ENCODE measurements around the gene AHI1. TPM values are rescaled to one million over a fixed set of nuclear protein-coding genes. Genes with fewer than 3 reads are reported as not detected.

AHI1 gene
- total RNA-seq, 2 experiments from 2014 or later = 21.4 to 33.9 TPM

DNA sequence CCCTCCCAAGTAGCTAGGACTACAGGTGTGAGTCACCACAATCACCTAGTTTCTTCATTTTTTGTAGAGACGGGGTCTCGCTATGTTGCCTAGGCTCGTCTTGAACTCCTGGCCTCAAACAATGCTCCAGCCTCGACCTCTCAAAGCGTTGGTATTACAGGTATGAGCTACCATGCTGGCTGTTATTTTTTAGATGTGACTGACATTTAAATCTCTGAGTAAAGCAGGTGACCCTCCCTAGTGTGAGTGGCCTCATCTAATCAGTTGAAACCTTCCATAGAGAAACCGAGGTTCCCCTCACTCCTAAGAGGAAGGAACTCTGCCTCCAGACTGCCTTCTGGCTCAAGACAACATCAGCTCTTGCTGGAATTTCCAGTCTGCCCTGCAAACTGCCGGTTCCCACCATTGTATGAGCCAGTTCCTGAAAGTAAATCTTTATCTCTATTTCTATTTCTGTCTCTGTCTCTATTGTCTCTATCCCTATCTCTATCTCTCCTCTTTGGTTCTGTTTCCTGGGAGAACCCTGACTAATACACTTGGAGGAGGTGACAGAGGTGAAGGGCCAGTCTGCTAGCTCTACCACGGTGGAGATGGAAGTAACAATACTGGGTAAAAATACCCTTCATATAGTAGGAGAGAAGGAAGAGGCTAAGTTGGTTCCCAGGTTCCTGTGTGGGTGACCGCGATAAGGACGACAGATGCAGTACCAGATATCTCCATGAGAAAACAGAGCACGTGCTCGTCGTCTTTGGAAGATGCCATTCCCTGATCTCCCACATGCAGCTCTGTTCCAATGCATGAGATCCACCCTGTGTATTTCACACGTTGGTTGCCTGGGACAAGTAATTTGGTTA, 235.4 kb downstream of the AHI1 start:
- Histone ChIP-seq H2AFZ (ENCODE audit: low read length) (peak overlapping the region; percentile 15; the same call in 1 of the 2 replicates), H3K4me2 (ENCODE audit: low read length) (no peak overlapping the region), H3K4me3 (ENCODE audit: low read depth, low read length, poor library complexity, severe bottlenecking) (no peak overlapping the region), H4K20me1 (ENCODE audit: insufficient read depth, low read length) (no peaks in the 10 kb centered on the region), H3K9me3 (ENCODE audit: low read length) (no peaks in the 10 kb centered on the region), H3K79me2 (ENCODE audit: insufficient read depth, low read depth, low read length) (no peaks in the 10 kb centered on the region), H3K27ac (ENCODE audit: low read depth, low read length, poor library complexity, severe bottlenecking) (no peak overlapping the region), H3K36me3 (ENCODE audit: insufficient read depth, low read length) (0 out of 2 replicates have a peak, but pooled peaks cover 3% of the 10 kb centered on the region), H3K9me2 (ENCODE audit: insufficient read depth, low read length) (no peaks in the 10 kb centered on the region), H3K4me1 (ENCODE audit: insufficient read depth, low read length, poor library complexity, severe bottlenecking) (peaks cover 54% of the 10 kb centered on the region)
- TF ChIP-seq, protein P1, sequence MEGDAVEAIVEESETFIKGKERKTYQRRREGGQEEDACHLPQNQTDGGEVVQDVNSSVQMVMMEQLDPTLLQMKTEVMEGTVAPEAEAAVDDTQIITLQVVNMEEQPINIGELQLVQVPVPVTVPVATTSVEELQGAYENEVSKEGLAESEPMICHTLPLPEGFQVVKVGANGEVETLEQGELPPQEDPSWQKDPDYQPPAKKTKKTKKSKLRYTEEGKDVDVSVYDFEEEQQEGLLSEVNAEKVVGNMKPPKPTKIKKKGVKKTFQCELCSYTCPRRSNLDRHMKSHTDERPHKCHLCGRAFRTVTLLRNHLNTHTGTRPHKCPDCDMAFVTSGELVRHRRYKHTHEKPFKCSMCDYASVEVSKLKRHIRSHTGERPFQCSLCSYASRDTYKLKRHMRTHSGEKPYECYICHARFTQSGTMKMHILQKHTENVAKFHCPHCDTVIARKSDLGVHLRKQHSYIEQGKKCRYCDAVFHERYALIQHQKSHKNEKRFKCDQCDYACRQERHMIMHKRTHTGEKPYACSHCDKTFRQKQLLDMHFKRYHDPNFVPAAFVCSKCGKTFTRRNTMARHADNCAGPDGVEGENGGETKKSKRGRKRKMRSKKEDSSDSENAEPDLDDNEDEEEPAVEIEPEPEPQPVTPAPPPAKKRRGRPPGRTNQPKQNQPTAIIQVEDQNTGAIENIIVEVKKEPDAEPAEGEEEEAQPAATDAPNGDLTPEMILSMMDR (conservative IDR thresholded peaks at IDR 0.05; ENCODE audit: low read length) = no peak
- TF ChIP-seq EZH2phosphoT487 (IDR thresholded peaks at IDR 0.05; ENCODE audit: borderline replicate concordance, low read depth, low read length) = no peak
- DNase-seq (ENCODE audit: low spot score) = no peak
- intact Hi-C loops (cut with micrococcal nuclease; ENCODE audit: unreplicated experiment) = no loop called here
- ChIA-PET CTCF (ENCODE audit: unreplicated experiment) (interaction anchor here (0.6 kb wide), 1 partner anchor 84 kb away, joined by 5 read pairs; no protein-coding TSS in a partner anchor), POLR2A (interaction anchor here (0.5 to 0.7 kb wide), 3 partner anchors 90 to 362 kb away, joined by 3 to 5 read pairs (median 5); no protein-coding TSS in a partner anchor)
- BruUV-seq (replicated peaks) = no TSS peak

DNA sequence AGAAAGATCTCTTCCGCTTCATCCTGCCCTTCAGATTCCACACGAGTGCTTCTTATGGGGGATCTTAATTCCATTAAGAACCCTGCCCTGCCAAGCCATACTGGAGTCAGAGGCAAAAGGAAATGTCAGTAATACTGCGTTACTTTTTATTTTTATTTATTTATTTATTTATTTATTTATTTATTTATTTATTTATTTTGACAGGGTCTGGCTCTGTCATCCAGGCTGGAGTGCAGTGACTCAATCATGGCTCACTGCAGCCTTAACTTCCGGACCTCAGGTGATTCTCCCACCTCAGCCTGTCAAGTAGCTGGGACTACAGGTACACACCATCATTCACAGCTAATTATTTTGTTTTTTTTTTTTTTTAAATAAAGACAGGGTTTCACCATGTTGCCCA, 236.9 kb downstream of the AHI1 start:
- ChIA-PET POLR2A (interaction anchor here (0.6 to 1.0 kb wide), 3 partner anchors 10 to 91 kb away, joined by 3 to 4 read pairs (median 3); no protein-coding TSS in a partner anchor), CTCF (ENCODE audit: unreplicated experiment) (no interaction called here)
- H3K79me2 ChIP-seq (ENCODE audit: insufficient read depth, low read depth, low read length) = no peaks in the 10 kb centered on the region
- no peaks in the 10 kb centered on the region for H3K9me2 ChIP-seq (ENCODE audit: insufficient read depth, low read length)
- DNase-seq (ENCODE audit: low spot score) = no peak
- BruUV-seq (replicated peaks) = no TSS peak
- no peak overlapping the region for H3K4me3 ChIP-seq (ENCODE audit: low read depth, low read length, poor library complexity, severe bottlenecking)
- H3K4me2 ChIP-seq (ENCODE audit: low read length) = no peak overlapping the region
- H2AFZ ChIP-seq (ENCODE audit: low read length) = no peak overlapping the region
- H3K4me1 ChIP-seq (ENCODE audit: insufficient read depth, low read length, poor library complexity, severe bottlenecking) = peaks cover 40% of the 10 kb centered on the region
- H3K9me3 ChIP-seq (ENCODE audit: low read length) = no peaks in the 10 kb centered on the region
- intact Hi-C loops (cut with micrococcal nuclease; ENCODE audit: unreplicated experiment) = no loop called here
- TF ChIP-seq, protein P1 (conservative IDR thresholded peaks at IDR 0.05; ENCODE audit: low read length) = no peak
- TF ChIP-seq EZH2phosphoT487 (IDR thresholded peaks at IDR 0.05; ENCODE audit: borderline replicate concordance, low read depth, low read length) = no peak
- H3K27ac ChIP-seq (ENCODE audit: low read depth, low read length, poor library complexity, severe bottlenecking) = no peak overlapping the region
- H4K20me1 ChIP-seq (ENCODE audit: insufficient read depth, low read length) = no peaks in the 10 kb centered on the region
- H3K36me3 ChIP-seq (ENCODE audit: insufficient read depth, low read length) = 0 out of 2 replicates have a peak, but pooled peaks cover 3% of the 10 kb centered on the region

DNA sequence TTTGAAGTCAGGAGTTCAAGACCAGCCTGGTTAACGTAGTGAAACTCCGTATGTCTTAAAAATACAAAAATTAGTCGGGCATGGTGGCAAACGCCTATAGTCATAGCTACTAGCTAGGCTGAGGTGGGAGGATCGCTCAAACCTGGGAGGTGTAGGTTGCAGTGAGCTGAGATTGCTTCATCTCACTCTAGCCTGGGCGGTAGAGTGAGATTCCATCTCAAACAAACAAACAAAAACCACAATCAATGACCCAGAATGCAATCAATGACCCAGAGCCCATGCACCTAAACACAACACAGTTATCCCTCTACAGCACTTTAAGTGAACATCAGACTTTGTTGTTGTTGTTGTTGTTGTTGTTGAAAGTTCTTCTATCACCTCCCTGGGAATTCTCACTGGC, 238.6 kb downstream of the AHI1 start:
- TF ChIP-seq, protein P1 (conservative IDR thresholded peaks at IDR 0.05; ENCODE audit: low read length) = no peak
- TF ChIP-seq EZH2phosphoT487 (IDR thresholded peaks at IDR 0.05; ENCODE audit: borderline replicate concordance, low read depth, low read length) = no peak
- H3K79me2 ChIP-seq (ENCODE audit: insufficient read depth, low read depth, low read length) = no peaks in the 10 kb centered on the region
- no peak overlapping the region for H3K27ac ChIP-seq (ENCODE audit: low read depth, low read length, poor library complexity, severe bottlenecking)
- ChIA-PET POLR2A (interaction anchor here (0.7 to 2.1 kb wide), 6 partner anchors 15 to 1142 kb away, joined by 3 to 6 read pairs (median 4); partner anchors contain the start of gene MYB), CTCF (ENCODE audit: unreplicated experiment) (no interaction called here)
- H3K4me2 ChIP-seq (ENCODE audit: low read length) = no peak overlapping the region
- H3K9me3 ChIP-seq (ENCODE audit: low read length) = no peaks in the 10 kb centered on the region
- H4K20me1 ChIP-seq (ENCODE audit: insufficient read depth, low read length) = no peaks in the 10 kb centered on the region
- DNase-seq (ENCODE audit: low spot score) = no peak
- peaks cover 24% of the 10 kb centered on the region for H3K4me1 ChIP-seq (ENCODE audit: insufficient read depth, low read length, poor library complexity, severe bottlenecking)
- BruUV-seq (replicated peaks) = no TSS peak
- H2AFZ ChIP-seq (ENCODE audit: low read length) = 0 out of 2 replicates have a peak overlapping the region, but pooled peaks have one; percentile 8
- H3K36me3 ChIP-seq (ENCODE audit: insufficient read depth, low read length) = no peaks in the 10 kb centered on the region
- intact Hi-C loops (cut with micrococcal nuclease; ENCODE audit: unreplicated experiment) = no loop called here
- no peak overlapping the region for H3K4me3 ChIP-seq (ENCODE audit: low read depth, low read length, poor library complexity, severe bottlenecking)
- H3K9me2 ChIP-seq (ENCODE audit: insufficient read depth, low read length) = no peaks in the 10 kb centered on the region
